Measurements from ENCODE around the gene SHISAL1.

- TF ChIP-seq CTCF (optimal IDR thresholded peaks at IDR 0.05 in 1 of 3, IDR thresholded peaks at IDR 0.05 in 1 of 3, conservative IDR thresholded peaks at IDR 0.05 in 1 of 3; ENCODE audit: extremely low read depth in 1 of 3, insufficient read depth in 2 of 3, low read length in 3 of 3) = no peak
- TF ChIP-seq EZH2 (IDR thresholded peaks at IDR 0.05; ENCODE audit: low read length) = no peak
These were observed 44.2 kb downstream of the SHISAL1 start for GRCh38 chr22:44268431-44269116.
